ENCODE results near the gene WFDC6.
"Not testable (repeated sequence)": the region's sequence is repeated elsewhere in the genome, so short reads cannot be mapped to it uniquely, and the experiment has no call there.

The WFDC6 gene

DNA sequence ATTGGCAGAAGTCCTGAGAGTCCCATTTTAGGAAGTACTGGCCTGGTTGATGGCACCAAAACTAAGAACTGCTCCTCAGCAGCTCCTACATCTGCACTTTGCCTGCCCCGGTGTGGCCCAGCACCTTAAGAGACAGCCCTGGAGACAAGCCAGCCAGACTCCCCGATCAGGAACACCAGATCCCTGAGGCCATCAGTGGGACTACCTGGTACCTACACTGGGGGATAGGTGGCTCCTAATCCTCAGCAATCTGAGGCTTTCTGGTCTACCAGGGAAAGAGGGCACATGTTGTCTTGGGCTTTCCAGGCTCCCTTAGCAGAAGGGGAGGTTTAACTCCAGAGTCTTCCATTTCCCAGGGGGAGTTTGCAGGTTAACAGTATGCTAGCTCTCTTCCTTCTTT lies at the start of gene WFDC6:
Gene WFDC6 (minus strand): TSS at position 101 of the 400 bp plus-strand sequence. CDS start 75 bp downstream, at position 26.
- no peak for DNase-seq

DNA sequence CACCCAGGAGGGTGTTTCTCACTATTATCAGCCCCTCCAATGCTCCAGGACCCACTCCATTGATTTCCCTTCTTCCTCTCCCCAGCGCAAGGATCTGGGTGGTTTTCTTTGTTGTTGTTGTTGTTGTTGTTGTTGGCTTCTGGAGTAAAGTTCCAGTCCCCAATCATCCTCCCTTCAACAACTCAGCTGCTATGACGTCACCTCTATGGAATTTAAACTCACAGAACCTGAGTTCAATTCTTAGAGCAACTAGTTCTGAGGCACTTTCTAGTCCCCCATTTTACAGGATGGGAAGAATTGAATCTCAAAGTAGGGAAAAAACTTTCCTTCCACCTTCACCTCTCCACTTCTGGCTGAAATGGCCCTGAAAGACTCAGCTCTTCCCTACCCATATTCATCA lies 49.5 kb upstream of the WFDC6 start:
- DNase-seq, result no peak

DNA sequence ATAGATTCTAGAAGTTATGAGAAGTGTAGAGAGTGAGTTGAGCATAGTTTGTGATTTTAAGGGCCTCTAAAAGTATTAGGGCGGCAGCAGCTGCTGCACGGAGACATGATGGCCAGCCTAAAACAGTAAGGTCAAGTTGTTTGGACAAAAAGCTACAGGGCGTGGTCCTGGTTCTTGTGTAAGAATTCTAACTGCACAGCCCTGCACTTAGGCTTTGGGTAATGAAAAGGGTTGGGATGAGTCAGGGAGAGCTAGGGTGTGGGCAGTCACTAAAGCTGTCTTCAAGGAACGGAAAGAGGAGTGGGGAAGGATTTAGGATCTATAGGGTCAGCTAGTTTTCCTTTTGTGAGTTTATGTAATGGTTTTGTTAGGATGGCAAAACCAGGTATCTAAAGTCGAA lies 46.7 kb upstream of the WFDC6 start:
- not testable (repeated sequence) for DNase-seq

DNA sequence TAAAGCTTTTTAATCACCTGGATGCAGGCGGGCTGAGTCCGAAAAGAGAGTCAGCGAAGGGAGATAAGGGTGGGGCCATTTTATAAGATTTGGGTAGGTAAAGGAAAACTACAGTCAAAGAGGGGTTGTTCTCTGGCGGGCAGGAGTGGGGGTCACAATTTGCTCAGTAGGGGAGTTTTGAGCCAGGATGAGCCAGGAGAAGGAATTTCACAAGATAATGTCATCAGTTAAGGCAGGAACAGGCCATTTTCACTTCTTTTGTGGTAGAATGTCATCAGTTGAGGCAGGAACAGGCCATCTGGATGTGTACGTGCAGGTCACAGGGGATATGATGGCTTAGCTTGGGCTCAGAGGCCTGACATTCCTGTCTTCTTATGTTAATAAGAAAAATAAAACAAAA lies 45.0 kb upstream of the WFDC6 start:
- DNase-seq, result not testable (repeated sequence)

GRCh38 chr20:45583502-45583901 lies 44.2 kb upstream of the WFDC6 start:
- no peak for DNase-seq

- no peak for DNase-seq
Observed at GRCh38 chr20:45581702-45582101, 42.4 kb upstream of the WFDC6 start.

- no peak for DNase-seq
Observed at GRCh38 chr20:45579184-45579583, 39.9 kb upstream of the WFDC6 start, which contains the start of gene WFDC8. Gene WFDC8 (minus strand): TSS chr20:45579284. CDS start chr20:45579247, 37 bp downstream.

GRCh38 chr20:45578231-45578630 lies 38.9 kb upstream of the WFDC6 start:
- DNase-seq, result no peak

DNA sequence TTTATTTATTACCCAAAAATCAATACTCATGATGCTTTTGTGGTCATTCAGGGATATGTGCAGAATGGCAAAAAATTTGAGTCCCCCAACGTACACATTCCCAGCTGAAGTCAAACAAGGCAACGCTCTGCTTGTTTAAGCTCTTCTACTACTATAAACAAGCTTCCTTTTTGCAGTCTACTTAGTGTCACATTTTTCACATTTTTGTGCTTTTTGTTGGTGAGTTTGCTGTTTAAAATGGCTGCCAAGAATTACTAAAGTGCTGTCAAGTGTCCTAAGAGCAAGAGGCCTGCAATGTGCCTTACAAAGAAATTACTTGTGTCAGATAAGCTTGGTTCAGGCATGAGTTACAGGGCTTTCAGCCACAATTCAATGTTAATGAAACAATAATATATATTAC lies 37.7 kb upstream of the WFDC6 start:
- no peak for DNase-seq

- DNase-seq, result no peak
Observed at GRCh38 chr20:45575931-45576330, 36.6 kb upstream of the WFDC6 start.

DNA sequence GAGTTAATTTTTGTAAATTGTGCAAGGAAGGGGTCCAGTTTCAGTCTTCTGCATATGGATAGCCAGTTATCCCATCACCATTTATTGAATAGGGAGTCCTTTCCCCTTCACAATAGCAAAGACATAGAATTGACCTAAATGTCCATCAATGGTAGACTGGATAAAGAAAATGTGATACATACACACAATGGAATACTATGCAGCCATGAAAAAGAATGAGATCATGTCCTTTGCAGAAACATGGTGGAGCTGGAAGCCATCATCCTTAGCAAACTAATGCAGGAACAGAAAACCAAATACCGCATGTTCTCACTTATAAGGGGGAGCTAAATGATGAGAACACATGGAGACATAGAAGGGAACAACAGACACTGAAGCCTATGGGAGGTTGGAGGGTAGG lies 30.4 kb upstream of the WFDC6 start:
- not testable (repeated sequence) for DNase-seq

DNA sequence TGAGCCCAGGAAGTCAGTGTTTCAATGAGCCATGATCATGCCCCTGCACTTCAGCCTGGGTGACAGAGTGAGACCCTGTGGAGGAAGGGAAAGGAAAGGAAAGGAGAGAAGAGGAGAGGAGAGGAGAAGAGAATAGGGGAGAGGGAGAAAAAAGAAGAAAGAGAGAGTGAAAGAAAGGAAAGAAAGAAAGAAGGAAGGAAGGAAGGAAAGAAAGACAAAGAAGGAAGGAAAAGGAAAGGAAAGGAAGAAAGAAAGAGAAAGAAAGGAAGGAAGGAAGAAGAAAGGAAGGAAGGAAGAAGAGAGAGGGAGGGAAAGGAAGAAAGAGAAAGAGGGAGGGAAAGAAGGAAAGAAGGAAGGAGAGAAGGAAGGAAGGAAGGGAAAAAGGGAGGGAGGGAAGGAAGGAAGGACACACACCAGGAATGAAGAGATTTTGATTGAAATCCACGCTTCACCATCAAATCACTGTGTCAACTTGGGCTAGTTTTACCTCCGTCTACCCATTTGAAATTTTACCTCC lies 25.5 kb upstream of the WFDC6 start:
- no peak for DNase-seq

GRCh38 chr20:45555198-45555597 lies 15.9 kb upstream of the WFDC6 start:
- no peak for DNase-seq

DNA sequence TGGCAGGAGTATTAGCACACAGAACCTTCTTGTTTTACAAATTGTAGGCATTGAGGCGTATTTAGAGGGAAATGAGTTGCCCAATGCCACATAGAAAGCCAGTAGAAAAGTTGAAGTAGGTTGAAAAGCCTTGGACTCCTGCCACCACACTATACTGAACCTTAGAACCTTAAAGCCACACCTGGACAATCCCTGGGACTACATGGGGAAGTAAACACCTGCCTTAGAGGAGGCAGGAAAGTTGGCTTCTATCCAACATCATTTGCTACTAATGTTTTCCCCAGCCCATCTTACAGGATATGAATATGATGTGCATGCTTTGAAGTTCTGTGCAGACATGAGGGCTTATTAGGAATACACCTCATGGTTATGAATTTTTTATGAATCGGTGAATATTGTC lies 13.2 kb upstream of the WFDC6 start:
- no peak for DNase-seq

- DNase-seq, result no peak
Observed at GRCh38 chr20:45550765-45551164, 11.5 kb upstream of the WFDC6 start.

DNA sequence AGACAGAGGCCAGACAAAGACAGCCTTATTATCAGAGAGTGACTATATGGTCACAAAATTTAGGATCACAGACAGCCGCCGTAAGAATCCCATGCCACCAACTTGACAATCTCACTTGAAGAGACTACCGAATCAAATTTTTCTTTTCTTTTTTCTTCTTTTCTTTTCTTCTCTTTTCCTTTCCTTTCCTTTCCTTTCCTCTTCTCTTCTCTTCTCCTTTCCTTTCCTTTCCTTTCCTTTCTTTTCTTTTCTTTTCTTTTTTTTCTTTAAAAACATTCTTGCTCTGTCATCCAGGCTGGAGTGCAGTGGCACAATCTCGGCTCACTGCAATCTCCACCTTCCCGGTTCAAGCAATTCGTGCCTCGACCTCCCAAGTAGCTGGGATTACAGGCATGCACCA lies 9.1 kb upstream of the WFDC6 start:
- no peak for DNase-seq

DNA sequence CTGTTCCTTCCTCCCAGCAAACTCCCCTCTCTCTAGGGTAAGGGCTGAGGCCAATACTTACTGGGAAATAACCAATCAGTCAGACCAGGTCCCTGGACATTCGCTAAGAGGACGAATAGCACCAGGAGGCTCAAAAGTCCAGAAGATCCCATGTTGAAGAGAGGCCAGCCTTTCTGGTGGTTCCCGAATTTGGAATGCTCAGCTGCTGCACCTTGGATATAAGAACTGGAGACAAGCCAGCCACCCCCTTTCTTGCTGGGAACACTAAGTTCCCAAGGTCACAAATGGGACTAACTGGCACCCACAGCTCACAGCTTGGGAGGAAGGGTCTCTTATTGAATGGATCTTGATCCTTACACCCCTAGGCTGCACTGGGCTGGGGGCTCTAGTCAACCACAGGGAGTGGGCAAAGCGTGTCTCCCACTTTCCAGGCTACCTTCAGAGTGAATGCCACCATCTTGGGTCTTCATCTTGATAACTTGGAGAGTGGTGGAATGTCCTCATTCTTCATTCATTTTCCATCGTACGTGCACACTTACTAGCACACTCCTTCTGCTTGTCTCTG lies 8.0 kb upstream of the WFDC6 start, which contains the start of gene EPPIN:
Gene EPPIN (minus strand): TSS at position 196 of the 565 bp plus-strand sequence. CDS start 44 bp downstream, at position 152.
- DNase-seq, result no peak

DNA sequence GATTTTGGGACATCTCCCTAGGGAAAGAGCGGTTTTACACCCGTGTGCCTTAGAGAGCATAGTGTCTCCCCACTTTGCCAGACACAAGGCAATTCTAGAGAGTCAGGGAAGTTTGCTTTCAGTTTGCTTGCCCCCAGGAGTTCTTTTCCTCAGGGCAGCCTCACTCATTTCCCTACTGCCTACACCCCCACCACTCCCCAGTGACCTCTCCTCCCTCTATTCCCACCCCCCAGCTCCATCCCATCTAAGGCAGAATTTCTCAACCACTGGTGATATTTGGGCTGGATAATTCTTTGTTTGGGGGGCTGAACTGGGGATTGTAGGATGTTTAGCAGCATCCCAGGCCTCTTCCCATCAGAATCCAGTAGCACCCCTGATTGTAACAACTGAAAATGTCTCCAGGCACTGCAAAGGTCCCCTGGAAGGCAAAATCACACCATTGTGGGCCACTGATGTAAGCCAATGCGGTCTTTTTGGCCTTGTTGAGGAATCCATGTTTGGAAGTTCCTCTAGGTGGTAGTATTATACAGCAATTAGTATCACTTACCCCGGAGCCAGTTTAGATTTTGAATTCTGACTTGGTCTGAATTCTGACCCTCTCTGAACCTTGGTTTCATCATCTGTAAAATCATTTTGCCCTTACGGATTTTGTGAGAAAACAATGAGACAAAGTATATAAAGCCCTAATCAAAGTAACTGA lies 6.6 kb upstream of the WFDC6 start:
- peak in 1 of 2 experiments; percentile 3 for DNase-seq

- DNase-seq, result no peak
Observed at GRCh38 chr20:45545351-45545750, 6.1 kb upstream of the WFDC6 start.

DNA sequence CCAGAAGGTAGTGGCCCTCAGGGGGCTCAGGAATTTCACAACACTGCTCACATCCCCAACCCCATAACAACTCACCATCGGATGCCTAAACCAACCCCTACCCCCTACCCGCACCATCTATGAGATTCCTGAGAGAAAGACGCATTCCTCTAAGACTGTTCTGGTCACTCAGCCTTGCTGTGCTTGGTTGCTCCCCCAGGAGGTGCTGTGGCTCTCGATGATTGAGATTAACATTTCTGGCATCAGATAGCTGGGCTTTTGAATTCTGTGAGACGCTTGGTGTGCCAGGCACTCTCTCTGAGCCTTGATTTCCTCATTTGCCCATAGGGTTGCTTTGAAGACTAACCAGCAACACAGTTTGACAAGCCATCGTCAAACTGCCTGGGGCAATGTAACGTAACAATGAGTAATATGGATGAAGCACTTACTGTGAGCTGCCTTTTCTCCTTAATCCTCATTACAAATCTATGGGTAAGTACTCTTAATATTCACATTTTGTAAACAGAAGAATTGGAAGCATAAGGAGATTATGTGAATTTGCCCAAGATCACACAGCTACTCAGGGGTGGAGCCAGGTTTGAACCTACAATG lies 978 bp downstream of the WFDC6 start:
- DNase-seq, result no peak

- no peak for DNase-seq
Observed at GRCh38 chr20:45527294-45527693, 12.0 kb downstream of the WFDC6 start.

DNA sequence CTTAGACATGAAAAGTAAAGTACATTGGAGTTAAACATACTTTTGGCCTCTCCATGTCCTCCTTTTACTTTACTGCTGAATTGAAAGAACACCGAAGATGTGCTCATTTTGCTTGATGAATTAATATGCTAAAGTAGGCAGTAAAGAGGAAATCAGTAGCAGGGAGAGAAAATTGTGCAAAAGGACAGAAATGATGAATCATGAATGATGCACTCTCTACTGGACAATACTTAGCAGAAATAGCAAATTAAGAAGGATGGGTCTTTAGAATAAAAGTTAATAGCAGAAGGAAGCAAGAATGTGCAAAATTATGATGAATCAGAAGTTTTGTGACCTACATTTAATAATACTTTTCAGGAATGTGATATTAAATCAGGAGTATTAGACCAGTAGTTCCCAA lies 15.5 kb downstream of the WFDC6 start:
- DNase-seq, result no peak

GRCh38 chr20:45518282-45518681 lies 21.0 kb downstream of the WFDC6 start:
- no peak for DNase-seq
